Spleen (tissue), 7 donors: ENCODE measurements around the gene AMOTL2.

Experiments used
- CTCF ChIP-seq, 11 experiments: fragments of 200-600 bp in 7 of 11; fragments of 450-650 bp in 4 of 11; sonication (generic) in 4 of 11; IDR thresholded peaks in 8 of 11; conservative IDR thresholded peaks in 3 of 11; 1 replicate in 7 of 11; 2 replicates in 4 of 11; pipeline versions ENCODE4 v1.4.0 to v1.8.0; 2016 to 2021; ENCODE audit warnings: antibody characterized with exemption in 11 of 11, inconsistent platforms in 4 of 11, mild to moderate bottlenecking in 1 of 11
- POLR2A ChIP-seq, 3 donors: fragments of 450-650 bp; IDR thresholded peaks; one replicate each; pipeline ENCODE4 v1.5.1; 2017; ENCODE audit warnings: antibody characterized with exemption in 3 of 3, mild to moderate bottlenecking in 1 of 3
- donor health status: DM: no; HTN: no; CAD: no; lungs with moderate emphysema.
- donor health status: DM: no; HTN: no; CAD: no.
- donor health status: DM: no; HTN: no; CAD: no.

- peak in 6 of 11 experiments; percentile 9 to 37 (median 20) for TF ChIP-seq CTCF (IDR thresholded peaks at IDR 0.05 in 8 of 11, conservative IDR thresholded peaks at IDR 0.05 in 3 of 11)
- TF ChIP-seq POLR2A (IDR thresholded peaks at IDR 0.05), result no peak
Observed at GRCh38 chr3:134357914-134358811, 16.1 kb downstream of the AMOTL2 start.
